ENCODE measurements around the gene TTC14. TPM values are rescaled to one million over a fixed set of nuclear protein-coding genes. Genes with fewer than 3 reads are reported as not detected.

The TTC14 gene
- total RNA-seq, 1 experiment from 2014 or later: 31.5 TPM

GRCh38 chr3:180595559-180595935 is 6.4 kb upstream of the TTC14 start:
- Histone ChIP-seq H3K27me3 (ENCODE audit: insufficient read depth, low read length) (no peaks in the 10 kb centered on the region), H3K9me2 (ENCODE audit: insufficient read depth) (no peaks in the 10 kb centered on the region), H3K4me2 (ENCODE audit: low read length) (no peak overlapping the region), H3K4me3 (replicated peaks in 1 of 2; ENCODE audit: low read depth in 1 of 2, low read length in 2 of 2) (no peak overlapping the region), H4K20me1 (ENCODE audit: insufficient read depth) (no peaks in the 10 kb centered on the region), H3K36me3 (ENCODE audit: control insufficient read depth in 1 of 2, insufficient read depth in 2 of 2, low read length in 2 of 2) (no peaks in the 10 kb centered on the region), H3K79me2 (ENCODE audit: insufficient read depth, low read length) (no peaks in the 10 kb centered on the region), H3K9ac (ENCODE audit: low read length) (no peak overlapping the region), H2AFZ (ENCODE audit: low read depth, low read length, poor library complexity, severe bottlenecking) (no peak overlapping the region), H3K27ac (ENCODE audit: low read depth, low read length) (no peak overlapping the region), H3K9me3 (ENCODE audit: control insufficient read depth in 1 of 2, insufficient read depth in 1 of 2, low read depth in 1 of 2, low read length in 2 of 2) (no peaks in the 10 kb centered on the region), H3K4me1 (ENCODE audit: control insufficient read depth in 1 of 2, insufficient read depth in 2 of 2, low read length in 2 of 2) (peaks cover 0 to under 1% of the 10 kb centered on the region in 2 experiments; a peak in 1 of 4 replicates)
- ChIA-PET CTCF (interaction anchor here (0.7 to 2.0 kb wide), 8 partner anchors 10 to 845 kb away, joined by 3 to 19 read pairs (median 4); no protein-coding TSS in a partner anchor), RAD21 (ENCODE audit: low non-redundant PET in 1 of 2, low total read pairs in 2 of 2, uncharacterized antibody in 2 of 2, unreplicated experiment in 2 of 2) (interaction anchor here in 1 of 2 experiments (1.0 kb wide), 1 partner anchor 30 kb away, joined by 3 read pairs; no protein-coding TSS in a partner anchor), POLR2A (no interaction called here)
- no peak for TF ChIP-seq CTCF (IDR thresholded peaks at IDR 0.05 in 2 of 3, conservative IDR thresholded peaks at IDR 0.05 in 1 of 3; ENCODE audit: borderline replicate concordance in 1 of 3, insufficient read depth in 1 of 3, low read depth in 2 of 3, low read length in 2 of 3)
- TF ChIP-seq REST (IDR thresholded peaks at IDR 0.05; ENCODE audit: low read depth): no peak
- TF ChIP-seq TCF7L2 (IDR thresholded peaks at IDR 0.05; ENCODE audit: borderline replicate concordance, extremely low read depth, insufficient read depth, insufficient read length): no peak
- TF ChIP-seq ELF1 (IDR thresholded peaks at IDR 0.05; ENCODE audit: borderline replicate concordance, low read depth): no peak
- no peak for TF ChIP-seq RAD21 (IDR thresholded peaks at IDR 0.05; ENCODE audit: low read depth)
- TF ChIP-seq ATF3 (IDR thresholded peaks at IDR 0.05): no peak
- TF ChIP-seq FOSL1 (IDR thresholded peaks at IDR 0.05; ENCODE audit: low read depth): no peak
- TF ChIP-seq MAX (IDR thresholded peaks at IDR 0.05): no peak
- TF ChIP-seq JUND (IDR thresholded peaks at IDR 0.05): no peak
- no peak for TF ChIP-seq CBX3 (IDR thresholded peaks at IDR 0.05; ENCODE audit: low read depth)
- TF ChIP-seq POLR2AphosphoS5 (IDR thresholded peaks at IDR 0.05; ENCODE audit: low read depth, low read length): no peak
- no peak for TF ChIP-seq ZNF274 (IDR thresholded peaks at IDR 0.05; ENCODE audit: low read depth, low read length)
- no peak for TF ChIP-seq EGR1 (IDR thresholded peaks at IDR 0.05; ENCODE audit: low read depth)
- TF ChIP-seq POLR2A (IDR thresholded peaks at IDR 0.05; ENCODE audit: borderline replicate concordance, extremely low read depth, insufficient read depth, insufficient read length): no peak
- TF ChIP-seq EZH2phosphoT487 (IDR thresholded peaks at IDR 0.05; ENCODE audit: borderline replicate concordance): no peak
- TF ChIP-seq SIN3A (IDR thresholded peaks at IDR 0.05; ENCODE audit: low read depth): no peak
- no peak for TF ChIP-seq ZBTB33 (IDR thresholded peaks at IDR 0.05; ENCODE audit: extremely low read depth, insufficient replicate concordance, low read length)
- no peak for DNase-seq (ENCODE audit: low read depth, low spot score)
- BruUV-seq (replicated peaks): no TSS peak
- ATAC-seq: no peak
- intact Hi-C loops (cut with micrococcal nuclease): loop anchor here (1.0 kb wide), 1 partner anchor 666 kb away; no protein-coding TSS in a partner anchor
